Vagina (tissue), 2 donors: ENCODE data around the gene SUN1.

ENCODE experiments used
- CTCF ChIP-seq, 3 experiments: fragments of 450-650 bp in 2 of 3; fragments of 200-600 bp in 1 of 3; sonication (generic) in 1 of 3; IDR thresholded peaks; one replicate each; pipeline ENCODE4 v1.5.1; 2017 to 2019; ENCODE audit warnings: antibody characterized with exemption in 3 of 3, mild to moderate bottlenecking in 2 of 3, moderate library complexity in 2 of 3
- POLR2A ChIP-seq, 2 donors: fragments of 450-650 bp; IDR thresholded peaks; one replicate each; pipeline ENCODE4 v1.6.1; 2017; ENCODE audit warnings: antibody characterized with exemption in 2 of 2, mild to moderate bottlenecking in 2 of 2, moderate library complexity in 2 of 2

- TF ChIP-seq POLR2A (IDR thresholded peaks at IDR 0.05) (no peak), CTCF (IDR thresholded peaks at IDR 0.05) (no peak)
Measured at GRCh38 chr7:854118-854775, 22.0 kb downstream of the SUN1 start.
